Endodermal cell (in vitro differentiated cells): Measurements from ENCODE around the gene U2AF2. TPM values are rescaled to one million over a fixed set of nuclear protein-coding genes. Genes with fewer than 3 reads are reported as not detected.

Experiments
- DNase-seq: peaks from one replicate; pipeline ENCODE4 v3.0.0-alpha.2; 2017
- H3K27ac ChIP-seq: 2 replicates; pipeline ENCODE4 v1.5.1; 2013; ENCODE audit warnings: mild to moderate bottlenecking, low read depth, low read length, moderate library complexity
- H3K27me3 ChIP-seq: 2 replicates; pipeline ENCODE4 v1.6.1; 2013; ENCODE audit warnings: mild to moderate bottlenecking, low read length, moderate library complexity; ENCODE audit not compliant: insufficient read depth, control insufficient read depth, poor library complexity, severe bottlenecking
- H3K36me3 ChIP-seq: 2 replicates; pipeline ENCODE4 v1.7.0; 2013; ENCODE audit warnings: mild to moderate bottlenecking, low read length, moderate library complexity; ENCODE audit not compliant: control insufficient read depth, insufficient read depth
- H3K4me1 ChIP-seq: one replicate; pipeline ENCODE4 v1.7.0; 2013; ENCODE audit warnings: low read length; ENCODE audit not compliant: control insufficient read depth, insufficient read depth
- H3K4me3 ChIP-seq: 2 replicates; pipeline ENCODE4 v1.5.1; 2013; ENCODE audit warnings: mild to moderate bottlenecking, low read length, moderate library complexity
- H3K9ac ChIP-seq: 2 replicates; pipeline ENCODE4 v1.6.1; 2013; ENCODE audit warnings: mild to moderate bottlenecking, low read length, moderate library complexity; ENCODE audit not compliant: poor library complexity, severe bottlenecking; ENCODE audit errors: extremely low read depth
- H3K9me3 ChIP-seq: 2 replicates; pipeline ENCODE4 v1.6.1; 2013; ENCODE audit warnings: mild to moderate bottlenecking, low read length, moderate library complexity; ENCODE audit not compliant: control insufficient read depth
- H3K27ac Mint-ChIP-seq: 2 replicates; pipeline ENCODE4 v1.8.0; 2020; ENCODE audit warnings: mixed read lengths
- H3K27me3 Mint-ChIP-seq: 2 replicates; pipeline ENCODE4 v1.8.0; 2021; ENCODE audit warnings: mild to moderate bottlenecking, mixed read lengths; ENCODE audit not compliant: insufficient read depth
- H3K36me3 Mint-ChIP-seq: 2 replicates; pipeline ENCODE4 v1.8.0; 2020; ENCODE audit warnings: low read depth, mixed read lengths
- H3K4me1 Mint-ChIP-seq: 2 replicates; pipeline ENCODE4 v1.8.0; 2020; ENCODE audit warnings: mixed read lengths
- H3K4me3 Mint-ChIP-seq: 2 replicates; pipeline ENCODE4 v1.8.0; 2020; ENCODE audit warnings: mild to moderate bottlenecking, moderate library complexity, mixed read lengths
- H3K9me3 Mint-ChIP-seq: 2 replicates; pipeline ENCODE4 v1.8.0; 2020; ENCODE audit warnings: mild to moderate bottlenecking, mixed read lengths
- WGBS, 2 experiments: methylation state at CpG; one replicate each; pipeline versions ENCODE4 v1.1.5 to v1.1.7; 2013; ENCODE audit warnings: missing lambda C conversion rate in 2 of 2, mixed read lengths in 1 of 2; ENCODE audit not compliant: insufficient coverage in 1 of 2, insufficient read length in 1 of 2; 5-methylcytosine and 5-hydroxymethylcytosine counted together
- total RNA-seq, 2 donors: library from RNA; stranded (reverse); fragmentation: NEBNext Ultra II Directional in 1 of 2; extraction: Animal tissue kit (Norgen Biotek cat#: 25700) in 1 of 2; gene quantifications; 2 replicates in 1 of 2; 3 replicates in 1 of 2; pipeline ENCODE4 v1.2.1, GENCODE V29; 2021
- TF ChIP-seq, protein P1 (sequence below): fragments of 200-600 bp; sonication (generic); conservative IDR thresholded peaks from 2 replicates; pipeline ENCODE4 v1.5.0; 2021; ENCODE audit warnings: antibody characterized with exemption, mild to moderate bottlenecking

U2AF2 gene
- total RNA-seq, 2 donors from 2014 or later, result 264 to 293 TPM

DNA sequence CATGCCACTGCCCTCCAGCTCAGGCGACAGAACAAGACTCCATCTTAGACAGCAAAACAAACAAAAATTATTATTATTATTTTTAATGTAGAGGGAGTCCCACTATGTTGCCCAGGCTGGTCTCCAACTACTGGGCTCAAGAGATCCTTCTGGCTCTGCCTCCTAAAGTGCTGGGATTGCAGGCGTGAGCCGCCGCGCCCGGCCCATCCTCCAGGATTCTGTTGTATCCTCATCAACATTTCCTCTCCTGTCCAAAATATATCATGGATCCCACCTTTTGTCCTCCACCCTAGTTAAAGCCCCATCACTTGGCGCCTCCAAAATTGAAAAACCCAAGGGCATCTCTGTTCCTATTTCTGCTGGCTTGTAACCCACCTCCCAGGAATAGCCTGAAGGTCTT, 31.7 kb upstream of the U2AF2 start:
- H3K9ac ChIP-seq, result no peak overlapping the region
- no peaks in the 10 kb centered on the region for H3K9me3 Mint-ChIP-seq
- 95 to 96% methylated on average over 6 of the region's 7 CpGs for WGBS, 2 experiments
- H3K27ac ChIP-seq, result no peak overlapping the region
- peaks cover 11% of the 10 kb centered on the region for H3K36me3 Mint-ChIP-seq
- peaks cover 2% of the 10 kb centered on the region for H3K4me1 Mint-ChIP-seq
- DNase-seq, result no peak
- H3K27me3 ChIP-seq, result no peaks in the 10 kb centered on the region
- H3K36me3 ChIP-seq, result peaks cover 13% of the 10 kb centered on the region
- H3K4me1 ChIP-seq, result no peaks in the 10 kb centered on the region
- TF ChIP-seq, protein P1, sequence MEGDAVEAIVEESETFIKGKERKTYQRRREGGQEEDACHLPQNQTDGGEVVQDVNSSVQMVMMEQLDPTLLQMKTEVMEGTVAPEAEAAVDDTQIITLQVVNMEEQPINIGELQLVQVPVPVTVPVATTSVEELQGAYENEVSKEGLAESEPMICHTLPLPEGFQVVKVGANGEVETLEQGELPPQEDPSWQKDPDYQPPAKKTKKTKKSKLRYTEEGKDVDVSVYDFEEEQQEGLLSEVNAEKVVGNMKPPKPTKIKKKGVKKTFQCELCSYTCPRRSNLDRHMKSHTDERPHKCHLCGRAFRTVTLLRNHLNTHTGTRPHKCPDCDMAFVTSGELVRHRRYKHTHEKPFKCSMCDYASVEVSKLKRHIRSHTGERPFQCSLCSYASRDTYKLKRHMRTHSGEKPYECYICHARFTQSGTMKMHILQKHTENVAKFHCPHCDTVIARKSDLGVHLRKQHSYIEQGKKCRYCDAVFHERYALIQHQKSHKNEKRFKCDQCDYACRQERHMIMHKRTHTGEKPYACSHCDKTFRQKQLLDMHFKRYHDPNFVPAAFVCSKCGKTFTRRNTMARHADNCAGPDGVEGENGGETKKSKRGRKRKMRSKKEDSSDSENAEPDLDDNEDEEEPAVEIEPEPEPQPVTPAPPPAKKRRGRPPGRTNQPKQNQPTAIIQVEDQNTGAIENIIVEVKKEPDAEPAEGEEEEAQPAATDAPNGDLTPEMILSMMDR, result no peak
- no peaks in the 10 kb centered on the region for H3K9me3 ChIP-seq
- H3K27me3 Mint-ChIP-seq, result peaks cover 7% of the 10 kb centered on the region
- H3K4me3 Mint-ChIP-seq, result peak overlapping the region; percentile 73
- H3K4me3 ChIP-seq, result no peak overlapping the region
- H3K27ac Mint-ChIP-seq, result no peak overlapping the region

DNA sequence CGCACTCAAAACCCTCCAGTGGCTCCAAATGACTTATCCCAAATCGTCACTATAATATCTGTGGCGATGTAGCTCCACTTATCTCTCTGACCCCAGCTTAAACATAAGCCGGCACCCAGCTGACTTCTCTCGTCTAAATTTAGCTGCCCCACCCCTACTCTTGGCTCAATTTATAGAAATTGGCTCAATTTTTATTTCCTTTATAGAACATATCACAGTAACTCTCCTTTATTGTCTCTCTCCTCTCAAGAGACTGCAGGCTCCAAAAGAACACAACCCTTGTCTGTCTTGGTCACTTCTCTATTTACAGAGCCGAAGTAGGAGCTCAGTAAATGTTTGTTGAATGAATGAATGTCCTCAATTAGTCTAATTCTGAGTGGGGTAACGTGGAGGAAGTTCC, 31.3 kb upstream of the U2AF2 start:
- Histone ChIP-seq H3K9me3 (no peaks in the 10 kb centered on the region), H3K27ac (no peak overlapping the region), H3K27me3 (no peaks in the 10 kb centered on the region), H3K4me3 (peak overlapping the region; percentile 71), H3K36me3 (peaks cover 13% of the 10 kb centered on the region), H3K4me1 (no peaks in the 10 kb centered on the region), H3K9ac (no peak overlapping the region)
- H3K27me3 Mint-ChIP-seq, result peaks cover 8% of the 10 kb centered on the region
- H3K4me1 Mint-ChIP-seq, result peaks cover 2% of the 10 kb centered on the region
- 95 to 96% methylated on average over 5 to 6 of the region's 7 CpGs for WGBS, 2 experiments
- peaks cover 11% of the 10 kb centered on the region for H3K36me3 Mint-ChIP-seq
- DNase-seq, result no peak
- peak overlapping the region; percentile 97 for H3K27ac Mint-ChIP-seq
- H3K4me3 Mint-ChIP-seq, result peak overlapping the region; percentile 73
- TF ChIP-seq, protein P1, result no peak
- no peaks in the 10 kb centered on the region for H3K9me3 Mint-ChIP-seq

DNA sequence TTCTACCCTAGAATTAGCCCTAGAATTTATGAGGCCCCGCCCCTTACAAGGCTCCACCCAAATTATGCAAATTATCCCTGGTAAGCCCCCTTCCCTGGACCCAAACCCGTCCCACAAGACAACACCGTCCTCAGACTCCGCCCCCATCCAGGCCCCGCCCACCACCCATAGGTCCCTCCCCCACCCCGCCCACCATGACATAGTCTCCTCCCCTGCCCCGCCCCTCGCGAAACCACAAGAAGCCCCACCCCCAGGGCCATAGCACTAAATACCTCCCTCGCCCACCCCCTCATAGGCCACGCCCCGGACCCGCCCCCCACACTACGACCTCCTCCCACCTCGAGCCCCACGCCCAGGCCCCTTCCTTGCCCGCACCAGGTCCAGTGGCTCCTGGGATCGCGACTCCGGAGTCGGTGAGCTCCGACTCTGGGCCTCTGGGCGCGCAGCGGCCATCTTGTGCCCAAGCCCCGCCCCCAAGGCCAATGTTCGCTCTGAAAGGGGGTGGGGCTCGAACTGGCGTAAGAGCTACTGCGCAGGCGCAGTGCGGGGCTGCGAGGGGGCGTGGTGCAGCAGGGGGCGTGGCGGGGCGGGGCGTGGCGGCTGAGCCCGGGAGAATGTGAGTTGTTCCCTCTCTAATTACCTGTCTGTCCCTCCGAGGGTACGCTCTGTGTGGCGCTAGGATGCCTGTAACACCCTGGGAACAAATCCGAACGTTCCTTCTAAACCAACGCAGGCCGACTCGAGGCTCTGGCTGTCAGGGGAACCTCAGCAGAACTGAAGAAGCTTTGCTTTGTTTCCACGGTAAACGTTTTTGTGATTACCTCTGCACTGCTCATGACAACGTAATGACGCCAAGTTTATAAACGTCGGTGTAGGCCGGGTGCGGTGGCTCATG, 30.5 kb upstream of the U2AF2 start, which contains the start of gene ZNF784:
ZNF784 (minus strand) TSS at position 458 of the 895 bp plus-strand sequence; CDS start at position 453, 5 bp downstream.
- WGBS, 2 experiments, result 3 to 4% methylated on average over 26 to 48 of the region's 56 CpGs
- peak; percentile 98 for DNase-seq
- Histone ChIP-seq H3K27ac (peak within 1 kb of the TSS; percentile 96), H3K36me3 (peaks cover 13% of the 10 kb centered on the region), H3K27me3 (no peaks in the 10 kb centered on the region), H3K4me1 (no peaks in the 10 kb centered on the region), H3K9ac (peak within 1 kb of the TSS; percentile 72), H3K4me3 (peak within 1 kb of the TSS; percentile 83), H3K9me3 (no peaks in the 10 kb centered on the region)
- peak within 1 kb of the TSS; percentile 97 for H3K27ac Mint-ChIP-seq
- H3K4me3 Mint-ChIP-seq, result peak within 1 kb of the TSS; percentile 73
- peaks cover 2% of the 10 kb centered on the region for H3K4me1 Mint-ChIP-seq
- H3K9me3 Mint-ChIP-seq, result no peaks in the 10 kb centered on the region
- H3K36me3 Mint-ChIP-seq, result peaks cover 11% of the 10 kb centered on the region
- TF ChIP-seq, protein P1, result no peak
- peaks cover 10% of the 10 kb centered on the region for H3K27me3 Mint-ChIP-seq
